Measurements from ENCODE around the gene RAP1A.
A peak's percentile ranks its signal among the peaks of the same experiment; 100 is the strongest.

- TF ChIP-seq, protein P1, sequence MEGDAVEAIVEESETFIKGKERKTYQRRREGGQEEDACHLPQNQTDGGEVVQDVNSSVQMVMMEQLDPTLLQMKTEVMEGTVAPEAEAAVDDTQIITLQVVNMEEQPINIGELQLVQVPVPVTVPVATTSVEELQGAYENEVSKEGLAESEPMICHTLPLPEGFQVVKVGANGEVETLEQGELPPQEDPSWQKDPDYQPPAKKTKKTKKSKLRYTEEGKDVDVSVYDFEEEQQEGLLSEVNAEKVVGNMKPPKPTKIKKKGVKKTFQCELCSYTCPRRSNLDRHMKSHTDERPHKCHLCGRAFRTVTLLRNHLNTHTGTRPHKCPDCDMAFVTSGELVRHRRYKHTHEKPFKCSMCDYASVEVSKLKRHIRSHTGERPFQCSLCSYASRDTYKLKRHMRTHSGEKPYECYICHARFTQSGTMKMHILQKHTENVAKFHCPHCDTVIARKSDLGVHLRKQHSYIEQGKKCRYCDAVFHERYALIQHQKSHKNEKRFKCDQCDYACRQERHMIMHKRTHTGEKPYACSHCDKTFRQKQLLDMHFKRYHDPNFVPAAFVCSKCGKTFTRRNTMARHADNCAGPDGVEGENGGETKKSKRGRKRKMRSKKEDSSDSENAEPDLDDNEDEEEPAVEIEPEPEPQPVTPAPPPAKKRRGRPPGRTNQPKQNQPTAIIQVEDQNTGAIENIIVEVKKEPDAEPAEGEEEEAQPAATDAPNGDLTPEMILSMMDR (IDR thresholded peaks at IDR 0.05) = no peak
- TF ChIP-seq POLR2AphosphoS5 (IDR thresholded peaks at IDR 0.05) (peak; percentile 80 to 95), EP300 (IDR thresholded peaks at IDR 0.05) (peak; percentile 14), POLR2A (IDR thresholded peaks at IDR 0.05; ENCODE audit: low read depth) (peak; percentile 50)
Observed at GRCh38 chr1:111619635-111620440, at the start of gene RAP1A.

Data from esophagus muscularis mucosa (tissue), 4 donors.